ENCODE results near the gene NUSAP1. TPM values are rescaled to one million over a fixed set of nuclear protein-coding genes. Genes with fewer than 3 reads are reported as not detected.
"Not testable (repeated sequence)": the region's sequence is repeated elsewhere in the genome, so short reads cannot be mapped to it uniquely, and the experiment has no call there.

NUSAP1 gene, protein sequence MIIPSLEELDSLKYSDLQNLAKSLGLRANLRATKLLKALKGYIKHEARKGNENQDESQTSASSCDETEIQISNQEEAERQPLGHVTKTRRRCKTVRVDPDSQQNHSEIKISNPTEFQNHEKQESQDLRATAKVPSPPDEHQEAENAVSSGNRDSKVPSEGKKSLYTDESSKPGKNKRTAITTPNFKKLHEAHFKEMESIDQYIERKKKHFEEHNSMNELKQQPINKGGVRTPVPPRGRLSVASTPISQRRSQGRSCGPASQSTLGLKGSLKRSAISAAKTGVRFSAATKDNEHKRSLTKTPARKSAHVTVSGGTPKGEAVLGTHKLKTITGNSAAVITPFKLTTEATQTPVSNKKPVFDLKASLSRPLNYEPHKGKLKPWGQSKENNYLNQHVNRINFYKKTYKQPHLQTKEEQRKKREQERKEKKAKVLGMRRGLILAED
- 2.3 TPM for total RNA-seq
- long read RNA-seq, partial matches to known transcripts, result 0 of 5 reads
- long read RNA-seq, other reads (novel, unspliced or antisense), result 1 of 5 reads

DNA sequence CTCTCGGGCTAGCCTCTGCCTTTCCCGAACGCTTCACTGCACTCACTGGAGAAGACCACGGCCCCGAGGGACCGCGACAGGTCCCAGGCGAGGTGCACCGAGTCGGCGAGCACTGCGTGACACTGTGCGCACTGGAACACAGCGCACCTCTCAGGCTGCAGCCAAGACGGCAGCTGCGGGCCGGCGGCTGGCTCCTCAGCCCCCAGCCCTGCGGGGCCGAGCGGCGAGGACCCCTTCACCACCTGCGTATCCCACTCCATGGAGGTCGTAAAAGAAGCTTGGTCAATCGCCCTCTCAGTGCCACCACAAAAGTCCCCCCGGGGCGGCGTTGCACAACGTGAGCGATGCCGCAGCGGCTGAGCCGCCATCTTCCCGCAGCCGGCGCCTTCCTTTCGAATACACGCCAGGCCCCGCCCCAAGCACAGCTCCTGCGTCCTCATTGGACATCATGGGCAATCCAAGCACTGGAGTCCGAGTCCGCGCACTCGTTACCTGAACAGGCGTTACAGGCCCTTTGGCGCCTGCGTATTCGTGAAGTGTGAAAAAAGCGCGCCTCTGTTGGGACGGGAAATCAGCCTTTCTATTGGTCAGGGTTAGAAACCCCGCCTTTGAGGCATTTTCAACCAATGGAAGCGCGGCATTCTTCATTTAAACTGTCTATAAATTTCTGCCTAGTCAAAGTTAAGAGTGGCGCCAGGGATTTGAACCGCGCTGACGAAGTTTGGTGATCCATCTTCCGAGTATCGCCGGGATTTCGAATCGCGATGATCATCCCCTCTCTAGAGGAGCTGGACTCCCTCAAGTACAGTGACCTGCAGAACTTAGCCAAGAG is at the start of gene NUSAP1, which contains the start of gene OIP5:
Gene NUSAP1, plus strand, starts transcription at position 688 of the 832 bp plus-strand sequence. Its CDS starts 77 bp downstream, at position 765.
Gene OIP5, minus strand, starts transcription at position 398 of the 832 bp plus-strand sequence. Its CDS starts 30 bp downstream, at position 368.
- ATAC-seq (ENCODE audit: poor library complexity) (peak; percentile 99), DNase-seq (peak; percentile 99)
- intact Hi-C loops (cut with DNase I), result loop anchor here (10.0 kb wide), 1 partner anchor 218 kb away; the partner anchor contains the start of gene INO80

DNA sequence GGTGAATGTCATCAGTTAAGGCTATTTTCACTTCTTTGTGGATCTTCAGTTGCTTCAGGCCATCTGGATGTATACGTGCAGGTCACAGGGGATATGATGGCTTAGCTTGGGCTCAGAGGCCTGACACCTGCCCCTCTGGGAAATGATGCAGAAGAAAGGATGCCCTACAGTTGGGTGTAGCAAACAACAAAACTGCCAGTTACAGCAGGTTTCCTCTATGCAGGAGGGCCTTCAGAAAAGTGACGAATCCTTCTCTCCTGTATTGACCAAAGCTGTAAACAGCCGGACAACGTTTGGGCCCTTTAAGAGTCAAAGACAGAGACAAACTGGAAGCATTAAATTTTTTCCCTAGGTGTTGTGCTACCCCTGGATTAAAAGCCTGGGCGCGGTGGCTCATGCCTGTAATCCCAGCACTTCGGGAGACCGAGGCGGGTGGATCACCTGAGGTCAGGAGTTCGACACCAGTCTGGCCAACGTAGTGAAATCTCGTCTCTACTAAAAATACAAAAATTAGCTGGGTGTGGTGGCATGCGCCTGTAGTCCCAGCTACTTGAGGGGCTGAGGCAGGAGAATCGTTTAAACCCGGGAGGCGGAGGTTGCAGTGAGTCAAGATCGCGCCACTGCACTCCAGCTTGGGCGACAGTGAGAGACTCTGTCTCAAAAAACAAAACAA is 49.6 kb upstream of the NUSAP1 start:
- intact Hi-C loops (cut with DNase I), result loop anchor here (5.0 kb wide), 1 partner anchor 51 kb away; the partner anchor contains the start of genes CHP1 and EXD1
- DNase-seq; ATAC-seq (ENCODE audit: poor library complexity): not testable (repeated sequence)

DNA sequence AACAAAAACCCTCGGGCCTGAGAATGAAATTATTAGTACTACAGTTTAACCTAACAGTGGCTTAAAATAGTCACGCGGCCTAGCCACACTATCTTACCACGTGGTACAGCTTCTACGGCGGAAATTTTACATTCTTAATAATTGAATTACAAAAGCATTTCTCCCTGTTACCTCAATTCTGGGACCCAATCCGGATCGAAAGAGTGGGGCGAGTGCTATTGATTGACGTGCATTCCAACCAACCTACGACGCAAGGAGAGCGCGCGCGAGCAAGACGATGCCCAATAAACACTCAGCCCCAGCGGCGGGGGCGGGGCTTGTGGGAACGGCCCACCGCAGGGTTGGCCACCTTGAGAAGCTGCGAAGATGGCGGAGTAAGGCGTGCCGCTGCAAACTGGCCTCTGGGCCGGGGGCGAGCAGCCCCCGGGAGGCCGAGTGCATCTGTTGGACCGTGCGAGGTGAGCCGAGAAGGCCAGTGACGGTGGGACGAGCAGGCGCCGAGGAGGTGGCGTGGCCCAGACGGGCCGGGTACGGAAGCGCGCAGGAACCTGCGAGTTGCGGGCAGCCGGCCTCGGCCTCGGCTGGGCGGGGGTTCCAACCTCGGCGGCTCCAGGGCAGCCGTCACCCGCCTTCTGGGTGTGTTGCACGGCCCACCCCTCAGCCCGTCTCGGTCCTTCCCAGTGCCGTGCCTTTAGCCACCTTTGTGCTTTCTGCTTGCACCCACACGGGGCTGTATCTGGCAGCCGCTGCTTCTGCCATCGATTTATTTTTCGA is 48.8 kb upstream of the NUSAP1 start:
- peak; percentile 99 for ATAC-seq (ENCODE audit: poor library complexity)
- peak; percentile 98 for DNase-seq
- intact Hi-C loops (cut with DNase I), result loop anchor here (5.0 kb wide), 1 partner anchor 52 kb away; the partner anchor contains the start of genes CHP1 and EXD1

GRCh38 chr15:41284427-41285177 is 48.1 kb upstream of the NUSAP1 start:
- DNase-seq, result no peak
- peak; percentile 54 for ATAC-seq (ENCODE audit: poor library complexity)
- intact Hi-C loops (cut with DNase I), result loop anchor here (5.0 kb wide), 1 partner anchor 52 kb away; the partner anchor contains the start of genes CHP1 and EXD1

GRCh38 chr15:41285285-41285684 is 47.4 kb upstream of the NUSAP1 start:
- no peak for DNase-seq
- ATAC-seq (ENCODE audit: poor library complexity), result no peak
- intact Hi-C loops (cut with DNase I), result no loop called here

DNA sequence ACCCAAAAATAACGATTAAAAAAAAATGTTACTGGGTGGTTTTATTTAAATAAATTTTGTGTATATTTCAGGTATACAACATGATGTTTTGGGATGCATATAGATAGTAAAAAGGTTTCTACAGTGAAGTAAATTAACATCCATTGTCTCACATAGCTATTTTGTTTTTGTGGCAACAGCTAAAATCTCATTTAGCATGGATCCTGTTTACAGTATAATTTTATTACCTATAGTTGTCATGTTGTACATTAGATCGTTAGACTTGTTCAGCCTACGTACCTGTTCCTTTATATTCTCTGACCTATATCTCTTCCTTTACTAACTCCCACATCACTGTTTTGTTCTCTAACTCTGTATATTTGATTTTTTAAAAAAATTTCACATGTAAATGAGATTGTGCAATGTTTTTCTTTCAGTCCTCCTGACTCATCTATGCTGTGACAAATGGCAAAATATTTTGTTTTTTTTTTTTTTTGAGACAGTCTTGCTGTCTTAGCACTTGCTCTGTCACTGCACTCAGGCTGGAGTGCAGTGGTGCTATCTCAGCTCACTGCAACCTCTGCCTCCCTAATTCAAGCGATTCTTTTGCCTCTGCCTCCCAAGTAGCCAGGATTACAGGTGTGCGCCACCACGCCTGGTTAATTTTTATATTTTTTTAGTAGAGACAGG is 45.9 kb upstream of the NUSAP1 start:
- DNase-seq (no peak), ATAC-seq (ENCODE audit: poor library complexity) (no peak)
- intact Hi-C loops (cut with DNase I), result no loop called here

GRCh38 chr15:41288464-41288863 is 44.2 kb upstream of the NUSAP1 start:
- no peak for DNase-seq
- ATAC-seq (ENCODE audit: poor library complexity), result no peak
- intact Hi-C loops (cut with DNase I), result no loop called here

DNA sequence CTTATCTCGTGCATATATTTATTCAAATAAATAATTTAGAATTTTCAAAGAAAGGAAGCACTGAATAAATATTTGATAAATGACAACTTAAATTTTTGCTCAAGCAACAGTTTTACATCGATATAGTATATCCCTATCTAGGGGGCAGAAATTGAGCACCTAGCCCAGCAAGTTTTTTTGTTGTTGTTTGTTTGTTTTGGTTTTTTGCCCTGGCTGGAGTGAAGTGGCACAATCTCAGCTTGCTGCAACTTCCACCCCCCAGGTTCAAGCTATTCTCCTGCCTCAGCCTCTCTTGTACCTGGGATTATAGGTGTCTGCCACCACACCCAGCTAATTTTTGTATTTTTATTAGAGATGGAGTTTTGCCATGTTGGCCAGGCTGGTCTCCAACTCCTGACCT is 42.7 kb upstream of the NUSAP1 start:
- ATAC-seq (ENCODE audit: poor library complexity), result no peak
- intact Hi-C loops (cut with DNase I), result no loop called here

GRCh38 chr15:41291065-41291631 is 41.5 kb upstream of the NUSAP1 start:
- ATAC-seq (ENCODE audit: poor library complexity) (peak; percentile 30), DNase-seq (no peak)
- intact Hi-C loops (cut with DNase I), result no loop called here

More for the DNA sequence above, 42.7 kb upstream of the NUSAP1 start:
- no peak for DNase-seq

- DNase-seq (no peak), ATAC-seq (ENCODE audit: poor library complexity) (no peak)
- intact Hi-C loops (cut with DNase I), result no loop called here
These were observed 40.2 kb upstream of the NUSAP1 start for GRCh38 chr15:41292521-41292920.

DNA sequence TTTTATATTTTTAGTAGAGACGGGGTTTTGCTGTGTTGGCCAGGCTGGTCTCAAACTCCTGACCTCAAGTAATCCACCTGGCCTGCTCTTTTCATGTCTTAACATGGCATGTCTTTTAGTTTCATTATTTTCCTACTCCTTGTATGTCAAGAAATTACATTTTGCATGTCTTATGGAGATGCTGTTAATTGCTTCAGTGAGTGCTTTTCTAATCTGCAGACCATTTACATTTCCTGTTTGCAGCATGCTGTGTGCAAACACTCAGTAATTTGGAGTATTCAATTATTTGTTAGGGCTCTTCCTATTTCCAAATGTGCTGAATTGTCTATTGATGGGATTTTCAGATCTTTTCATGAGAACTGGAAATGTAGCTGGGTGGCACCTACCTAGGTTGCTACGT is 31.5 kb upstream of the NUSAP1 start:
- DNase-seq; ATAC-seq (ENCODE audit: poor library complexity); intact Hi-C loops (cut with DNase I): not testable (repeated sequence)

- intact Hi-C loops (cut with DNase I), result no loop called here
These were observed 31.1 kb upstream of the NUSAP1 start for GRCh38 chr15:41301587-41301986.

GRCh38 chr15:41304149-41304770 is 28.4 kb upstream of the NUSAP1 start:
- DNase-seq (no peak), ATAC-seq (ENCODE audit: poor library complexity) (no peak)
- intact Hi-C loops (cut with DNase I), result no loop called here

More at GRCh38 chr15:41301587-41301986, 31.1 kb upstream of the NUSAP1 start:
- DNase-seq (no peak), ATAC-seq (ENCODE audit: poor library complexity) (no peak)

DNA sequence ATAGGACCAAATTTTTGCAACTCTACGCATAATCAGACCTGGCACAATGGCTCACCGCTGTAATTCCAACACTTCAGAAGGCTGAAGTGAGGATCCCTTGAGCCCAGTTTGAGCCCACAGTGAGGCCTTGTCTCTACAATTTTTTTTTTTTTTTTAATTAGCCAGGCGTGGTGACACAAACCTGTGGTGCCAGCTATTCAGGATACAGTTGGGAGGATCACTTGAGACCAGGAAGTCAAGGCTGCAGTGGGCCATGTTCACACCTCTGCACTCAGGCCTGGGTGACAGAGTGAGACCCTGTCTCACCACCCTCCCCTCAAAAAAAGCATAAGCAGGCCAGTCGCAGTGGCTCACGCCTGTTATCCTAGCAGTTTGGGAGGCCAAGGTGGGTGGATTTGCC is 25.0 kb upstream of the NUSAP1 start:
- ATAC-seq (ENCODE audit: poor library complexity), result no peak
- intact Hi-C loops (cut with DNase I), result no loop called here
- DNase-seq, result no peak

DNA sequence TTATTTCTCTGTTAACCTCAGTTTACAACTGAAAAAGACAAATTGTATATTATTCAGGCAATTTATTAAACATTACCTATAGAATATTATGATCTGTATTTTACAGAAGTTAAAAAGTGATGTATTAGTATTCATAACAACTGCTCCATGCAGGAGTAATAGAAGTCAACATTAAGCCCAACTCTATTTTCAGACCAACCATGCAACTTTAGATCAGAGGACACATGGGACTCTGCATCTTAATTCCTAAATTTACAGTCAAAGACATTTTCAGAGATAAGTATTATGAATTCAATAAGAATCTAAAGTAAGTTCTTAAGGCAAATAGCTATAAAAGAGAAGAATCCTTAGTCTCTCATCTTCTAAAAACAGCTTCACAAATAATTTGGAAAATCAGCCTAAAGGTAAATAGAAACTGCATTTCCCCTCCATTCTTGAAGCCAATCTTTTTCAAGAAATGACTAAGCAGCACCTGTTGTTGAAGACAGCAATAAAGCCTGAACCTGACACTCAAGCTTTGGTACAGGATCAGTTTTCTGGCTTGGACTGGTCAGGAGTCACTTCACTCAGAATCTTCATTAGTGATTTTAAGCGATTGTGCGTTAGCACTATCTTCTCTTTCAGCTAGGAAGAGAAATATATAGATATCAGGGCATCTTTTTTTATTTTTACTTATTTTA is 23.3 kb upstream of the NUSAP1 start:
- no peak for ATAC-seq (ENCODE audit: poor library complexity)
- no peak for DNase-seq
- intact Hi-C loops (cut with DNase I), result no loop called here

Measured in Right ventricle myocardium superior (tissue), 1 donor.